ENCODE data around the gene MRAP2.
"Not testable (repeated sequence)": the region's sequence is repeated elsewhere in the genome, so short reads cannot be mapped to it uniquely, and the experiment has no call there.

MRAP2 gene

DNA sequence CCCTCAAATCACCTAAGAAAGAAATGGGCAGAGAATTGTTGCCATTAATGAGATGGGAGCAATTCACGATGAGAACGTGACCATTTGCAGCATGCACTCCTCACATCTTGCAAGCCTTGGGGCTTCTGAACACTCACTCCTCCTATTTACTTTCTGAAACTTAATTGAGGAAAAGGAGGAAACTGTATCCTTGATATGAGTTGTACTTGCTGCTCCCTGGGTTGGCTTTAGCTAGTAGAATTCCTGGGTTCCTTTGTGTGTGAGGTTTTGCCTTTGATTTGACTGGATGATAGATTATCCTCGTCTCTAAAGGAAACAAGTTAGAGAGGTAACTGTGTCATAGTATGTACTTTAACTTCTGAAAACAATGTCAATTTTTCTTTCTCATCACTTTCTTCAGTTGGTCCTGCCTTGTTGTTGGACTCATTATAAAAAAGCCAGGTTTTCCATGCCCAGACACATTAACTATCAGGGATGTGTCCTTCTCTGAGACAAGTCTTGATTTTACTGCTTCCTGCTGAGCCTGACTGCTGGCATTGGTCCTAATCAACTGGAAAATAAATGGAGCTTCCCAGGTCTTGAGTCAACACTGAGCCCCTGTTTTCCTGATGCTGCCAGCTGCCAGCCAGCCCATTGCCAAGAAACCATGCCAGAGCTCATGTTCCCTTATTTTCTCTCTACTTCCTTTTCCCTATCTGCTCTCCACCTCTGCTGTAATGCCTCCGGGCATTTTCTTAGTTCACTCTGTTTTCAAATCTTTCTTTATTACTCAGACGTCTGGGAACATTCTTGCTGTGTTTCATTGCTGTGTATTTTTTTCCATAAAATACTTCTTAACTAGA is 6.0 kb upstream of the MRAP2 start:
- in situ Hi-C loops (cut with MboI; ENCODE audit: low sequenced_read_pairs): no loop called here

DNA sequence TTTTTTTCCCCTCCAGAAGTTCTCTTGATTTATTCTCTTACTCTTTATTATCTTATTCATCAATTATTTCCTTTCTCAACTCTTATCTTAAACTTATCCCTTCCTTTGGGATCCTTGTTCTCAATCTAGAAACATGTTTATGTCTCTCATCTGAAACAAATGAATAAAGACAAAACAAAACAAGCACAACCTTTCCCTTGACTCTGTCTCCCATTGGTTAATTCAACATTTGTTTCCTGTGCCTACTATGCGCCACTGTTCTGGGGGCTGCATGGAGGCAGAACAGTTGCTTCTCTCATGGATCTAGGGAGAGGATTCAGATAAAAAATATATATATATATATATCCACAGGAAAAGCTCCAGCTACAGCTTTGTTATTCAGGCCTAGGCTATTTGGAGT is 5.2 kb upstream of the MRAP2 start:
- in situ Hi-C loops (cut with MboI; ENCODE audit: low sequenced_read_pairs): no loop called here

- in situ Hi-C loops (cut with MboI; ENCODE audit: low sequenced_read_pairs): not testable (repeated sequence)
Observed at GRCh38 chr6:84032000-84032399, 1.6 kb upstream of the MRAP2 start.

DNA sequence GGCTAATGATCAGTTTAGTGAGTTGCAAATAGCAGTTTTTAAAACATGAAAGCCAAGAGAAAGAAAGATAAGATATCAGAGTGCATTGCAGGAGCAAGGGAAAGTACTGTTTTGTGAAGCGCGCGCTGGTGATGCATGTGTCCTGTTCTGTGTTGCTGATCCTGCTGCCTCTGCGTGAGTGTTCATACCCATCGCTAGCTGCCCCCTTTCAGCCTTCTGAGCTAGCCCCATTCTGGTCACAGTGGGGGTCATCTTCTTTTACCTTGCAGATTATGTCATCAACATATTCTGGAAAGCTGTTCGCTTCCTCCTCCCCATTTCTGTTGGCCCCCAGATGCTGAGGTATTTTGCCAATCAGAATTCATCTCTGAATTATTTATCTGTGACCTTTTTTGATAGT is 1.9 kb downstream of the MRAP2 start:
- in situ Hi-C loops (cut with MboI; ENCODE audit: low sequenced_read_pairs): no loop called here

- in situ Hi-C loops (cut with MboI; ENCODE audit: low sequenced_read_pairs): no loop called here
Observed at GRCh38 chr6:84037425-84038089, 4.0 kb downstream of the MRAP2 start.

- in situ Hi-C loops (cut with MboI; ENCODE audit: low sequenced_read_pairs): no loop called here
Observed at GRCh38 chr6:84042603-84043002, 9.0 kb downstream of the MRAP2 start.

DNA sequence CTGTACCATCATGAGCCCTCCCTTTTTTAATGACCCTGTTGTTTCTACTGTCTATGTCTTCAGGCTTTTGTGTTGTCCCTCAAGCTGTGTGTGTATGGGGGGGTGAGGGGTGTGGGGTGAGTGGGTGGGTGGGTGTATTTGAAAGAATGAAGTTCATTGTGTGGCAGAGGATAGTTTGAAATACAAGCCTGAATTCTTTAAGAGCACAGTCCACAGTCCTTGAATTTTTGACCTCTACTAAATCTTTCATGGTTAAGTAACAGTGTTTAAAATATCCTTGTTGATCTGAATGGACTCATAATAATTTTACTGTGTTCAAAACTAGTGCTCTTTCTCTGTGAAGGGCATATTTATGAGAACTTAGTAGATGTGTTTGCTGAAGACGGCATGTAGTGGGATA is 10.0 kb downstream of the MRAP2 start:
- in situ Hi-C loops (cut with MboI; ENCODE audit: low sequenced_read_pairs): no loop called here

DNA sequence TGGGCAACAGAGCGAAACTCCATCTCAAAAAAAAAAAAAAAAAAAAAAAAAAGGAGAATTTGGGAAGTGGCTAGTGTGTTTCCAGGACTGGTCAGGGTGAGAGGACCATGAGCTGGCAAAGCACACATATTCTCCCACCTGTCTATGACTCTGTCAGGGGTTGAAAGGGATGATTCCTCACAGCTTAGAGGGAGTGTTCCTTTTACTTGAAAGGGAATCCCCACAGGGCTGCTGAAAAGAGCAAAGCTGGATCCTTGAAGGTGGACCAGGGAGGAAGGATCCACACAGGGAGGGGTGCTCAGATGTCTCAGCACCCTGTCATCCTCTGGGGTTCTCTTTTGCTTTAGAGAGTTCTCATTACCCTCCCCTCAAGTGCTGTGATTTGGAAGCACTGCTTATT is 13.2 kb downstream of the MRAP2 start:
- in situ Hi-C loops (cut with MboI; ENCODE audit: low sequenced_read_pairs): no loop called here

- in situ Hi-C loops (cut with MboI; ENCODE audit: low sequenced_read_pairs): no loop called here
Observed at GRCh38 chr6:84048588-84048987, 15.0 kb downstream of the MRAP2 start.

DNA sequence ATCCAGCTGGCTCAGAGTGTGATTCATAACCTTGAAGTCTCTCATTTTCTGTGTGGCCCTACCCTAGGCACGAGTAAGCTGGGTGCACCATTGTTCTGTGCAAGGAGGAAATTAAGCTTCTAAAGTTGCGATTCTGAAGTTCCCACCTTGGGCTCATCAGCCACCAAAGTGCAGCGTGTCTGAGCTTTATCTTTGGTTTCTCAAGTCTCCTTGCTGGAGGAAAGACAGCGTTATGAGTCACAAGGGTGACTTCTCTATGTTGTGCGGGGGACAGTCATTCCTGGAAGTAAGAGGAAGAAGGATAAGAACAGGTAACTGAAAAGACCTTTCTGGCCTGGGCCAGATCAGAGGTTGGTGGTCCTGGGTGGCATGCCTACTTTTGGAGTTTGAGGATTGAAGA is 16.8 kb downstream of the MRAP2 start:
- in situ Hi-C loops (cut with MboI; ENCODE audit: low sequenced_read_pairs): no loop called here

GRCh38 chr6:84052204-84052882 is 18.8 kb downstream of the MRAP2 start:
- in situ Hi-C loops (cut with MboI; ENCODE audit: low sequenced_read_pairs): no loop called here

DNA sequence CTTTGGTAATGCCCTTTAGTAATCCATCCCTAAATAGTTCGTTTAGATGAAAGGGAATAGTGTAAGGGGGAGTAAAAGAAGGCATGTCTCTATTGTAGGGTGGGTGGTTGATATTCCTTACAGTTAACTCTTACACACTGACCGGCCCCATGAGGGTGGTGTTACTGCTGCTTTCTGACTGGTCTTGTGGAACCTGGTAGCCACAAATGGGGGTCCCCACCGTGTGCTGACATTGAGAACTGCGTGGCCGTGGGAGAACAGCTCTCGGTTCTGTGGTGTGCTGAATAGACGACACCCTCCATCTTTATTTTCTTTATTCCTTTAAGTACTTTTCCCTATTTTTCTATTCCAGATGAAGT is 19.3 kb downstream of the MRAP2 start:
- in situ Hi-C loops (cut with MboI; ENCODE audit: low sequenced_read_pairs): no loop called here

DNA sequence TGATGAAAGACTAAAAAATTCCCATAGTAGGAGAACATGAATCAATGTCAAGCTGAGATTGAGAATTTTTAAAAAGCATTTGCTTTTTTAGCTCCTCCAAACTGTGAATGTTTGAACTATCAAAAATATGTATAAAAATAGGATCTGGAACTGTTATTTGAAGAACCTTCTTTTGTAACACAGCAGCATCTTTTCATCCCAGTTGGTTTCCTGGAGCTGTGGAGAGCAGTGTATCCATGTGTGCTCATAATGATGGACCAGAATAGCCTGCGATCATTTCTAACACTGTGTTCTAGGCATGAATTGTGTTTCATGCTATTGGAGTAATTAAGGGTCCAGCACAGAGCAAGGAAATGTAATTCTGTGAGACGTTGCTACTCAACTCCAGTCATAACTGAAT is 22.1 kb downstream of the MRAP2 start:
- in situ Hi-C loops (cut with MboI; ENCODE audit: low sequenced_read_pairs): no loop called here

DNA sequence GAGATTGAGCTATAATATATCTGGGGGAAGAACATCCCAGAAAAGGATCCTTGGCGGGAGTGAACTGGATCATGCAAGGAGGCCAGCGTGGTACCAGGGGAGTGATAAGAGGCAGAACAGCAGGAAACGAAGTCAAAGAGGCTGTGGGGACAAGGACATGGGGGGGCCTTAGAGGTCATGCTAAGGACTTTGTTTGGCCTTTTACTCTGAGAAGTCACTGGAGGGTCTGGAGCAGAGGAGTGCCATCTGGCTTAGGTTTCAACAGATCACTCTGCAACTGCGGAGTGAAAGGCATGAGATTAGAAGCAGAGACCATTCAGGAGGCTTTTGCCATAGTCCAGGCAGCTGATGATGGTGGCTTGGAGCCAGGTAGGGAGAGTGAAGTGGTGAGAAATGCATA is 24.3 kb downstream of the MRAP2 start:
- in situ Hi-C loops (cut with MboI; ENCODE audit: low sequenced_read_pairs): no loop called here

DNA sequence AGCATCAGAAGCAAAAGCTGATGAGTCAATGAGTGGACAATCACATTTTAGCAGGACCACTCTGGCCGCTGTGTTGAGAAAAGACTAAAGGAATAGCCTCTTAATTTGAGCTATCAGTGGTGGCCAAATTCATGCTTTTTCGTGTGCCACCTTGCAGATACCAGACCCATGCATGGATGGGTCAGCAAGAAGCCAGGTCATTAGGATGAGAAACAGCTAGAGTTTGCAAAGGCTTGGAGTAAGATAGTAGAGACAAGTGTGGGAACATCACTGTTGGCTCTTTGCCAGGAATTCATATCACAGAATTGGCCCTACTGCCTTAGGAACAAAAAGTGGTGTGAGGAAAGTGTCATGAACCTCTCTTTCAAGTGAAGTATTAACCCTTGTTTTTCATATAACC is 25.5 kb downstream of the MRAP2 start:
- in situ Hi-C loops (cut with MboI; ENCODE audit: low sequenced_read_pairs): no loop called here

DNA sequence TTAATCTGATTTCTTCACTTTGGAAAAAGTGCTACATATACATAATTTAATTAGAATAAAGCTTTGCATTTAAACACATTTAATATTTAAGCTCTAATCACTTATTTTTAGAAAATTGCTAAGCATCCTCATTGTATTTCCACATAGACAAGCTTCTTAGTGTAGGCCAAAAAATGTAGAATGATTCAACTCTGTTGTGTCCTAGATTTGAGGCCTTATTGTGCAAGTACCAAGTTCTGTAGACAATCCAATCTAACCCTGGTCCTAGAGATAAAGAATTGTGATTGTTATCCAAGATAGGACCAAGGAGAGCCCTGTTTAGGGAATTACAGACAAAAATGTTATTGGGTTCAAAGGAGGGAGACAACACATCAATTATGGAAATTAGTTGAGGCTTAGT is 27.6 kb downstream of the MRAP2 start:
- in situ Hi-C loops (cut with MboI; ENCODE audit: low sequenced_read_pairs): no loop called here

DNA sequence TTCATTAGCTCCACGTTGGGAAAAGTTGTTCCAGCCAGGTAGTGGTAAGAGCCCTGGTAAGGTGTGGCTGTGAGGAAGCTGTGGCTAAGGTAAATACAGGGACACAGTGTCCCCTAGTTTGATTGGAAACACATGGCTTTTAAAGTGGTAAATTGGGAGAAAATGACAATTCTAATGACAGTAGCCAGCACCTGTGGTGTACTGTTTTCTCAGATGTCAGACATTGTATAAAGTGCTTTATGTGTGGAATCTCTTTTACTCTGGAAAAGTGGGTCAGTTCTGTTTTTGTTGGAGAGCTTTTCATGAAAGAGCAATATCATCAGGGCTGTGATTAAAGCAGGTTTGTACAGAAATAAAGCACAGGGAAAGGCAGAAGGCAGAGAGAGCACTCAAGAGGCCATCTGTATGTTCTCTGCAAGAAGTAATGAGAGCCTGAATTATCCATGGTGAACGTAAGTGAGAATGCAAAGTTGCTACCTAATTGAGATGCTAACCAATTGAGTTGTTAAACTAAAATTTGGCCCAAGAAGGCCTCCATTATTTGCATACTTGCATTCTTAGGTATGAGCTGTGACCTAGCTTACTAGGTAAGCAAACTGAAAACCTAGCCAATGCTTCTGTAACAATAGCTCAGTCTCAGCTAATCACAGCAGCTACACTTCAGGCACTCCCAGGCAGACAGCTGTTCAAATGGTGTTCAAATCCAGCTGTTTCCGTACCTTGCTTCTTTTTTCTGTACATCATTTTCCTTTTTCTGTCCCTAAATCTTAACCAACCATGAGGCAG is 28.2 kb downstream of the MRAP2 start:
- in situ Hi-C loops (cut with MboI; ENCODE audit: low sequenced_read_pairs): no loop called here

DNA sequence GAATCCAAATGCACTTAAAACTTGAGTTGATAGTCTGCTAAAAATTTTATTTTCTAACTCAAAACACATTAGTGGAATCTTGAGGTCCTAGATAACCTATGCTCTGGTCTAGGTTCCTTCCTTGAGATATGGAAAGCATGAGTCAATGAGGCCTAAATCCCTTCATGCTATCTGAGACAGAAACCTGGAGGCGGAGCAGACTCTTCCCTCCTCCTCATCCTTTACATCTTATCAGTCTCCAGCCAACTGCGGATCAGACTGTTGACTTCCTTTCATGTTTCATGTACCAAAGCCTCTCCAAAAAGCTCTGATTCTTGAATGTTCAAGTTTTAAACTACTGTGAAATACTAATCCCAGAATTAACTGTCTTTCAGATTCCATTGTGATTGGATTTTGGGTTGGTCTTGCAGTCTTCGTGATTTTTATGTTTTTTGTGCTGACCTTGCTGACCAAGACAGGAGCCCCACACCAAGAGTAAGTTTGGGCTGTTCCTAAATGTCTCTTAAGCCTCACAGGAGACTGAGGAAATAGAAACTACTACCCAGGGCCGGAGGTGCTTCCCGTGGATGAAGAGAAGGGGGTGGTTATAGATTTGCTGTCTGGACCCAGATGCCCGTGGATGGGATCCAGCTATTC is 29.1 kb downstream of the MRAP2 start:
- in situ Hi-C loops (cut with MboI; ENCODE audit: low sequenced_read_pairs): no loop called here

- in situ Hi-C loops (cut with MboI; ENCODE audit: low sequenced_read_pairs): no loop called here
Observed at GRCh38 chr6:84065693-84066290, 32.2 kb downstream of the MRAP2 start.

GRCh38 chr6:84066536-84066935 is 33.0 kb downstream of the MRAP2 start:
- in situ Hi-C loops (cut with MboI; ENCODE audit: low sequenced_read_pairs): no loop called here
